ENCODE measurements around the gene LMNA. TPM values are rescaled to one million over a fixed set of nuclear protein-coding genes. Genes with fewer than 3 reads are reported as not detected.

LMNA gene
- total and polyA plus RNA-seq, 10 of the 15 experiments (the other 5 are each of a cell fraction or from before 2014, with no cell fraction given): 0.42 to 334 (median 81.1) TPM

GRCh38 chr1:156118177-156118868 lies 3.8 kb downstream of the LMNA start:
- ChIA-PET RAD21 (ENCODE audit: unreplicated experiment) (interaction anchor here (1.1 to 22.2 kb wide), 4 partner anchors 10 to 36 kb away, joined by 3 to 695 read pairs (median 54); no protein-coding TSS in a partner anchor), POLR2A (interaction anchor here (0.8 to 12.7 kb wide), 7 partner anchors 10 to 245 kb away, joined by 3 to 128 read pairs (median 3); partner anchors contain the start of gene ARHGEF2), SMC1A (ENCODE audit: uncharacterized antibody, unreplicated experiment) (interaction anchor here (1.3 to 23.6 kb wide), 3 partner anchors 11 to 165 kb away, joined by 3 to 874 read pairs (median 92); no protein-coding TSS in a partner anchor), CTCF (interaction anchor here (5.0 to 25.7 kb wide), 2 partner anchors 11 to 21 kb away, joined by 43 to 1294 read pairs; no protein-coding TSS in a partner anchor)
- WGBS (ENCODE audit: insufficient coverage, insufficient replicate concordance, low lambda C conversion rate, missing lambda C conversion rate): 79% methylated on average over 8 of the region's 8 CpGs
- Histone ChIP-seq H3K27ac (ENCODE audit: control insufficient read depth, insufficient read depth) (peak overlapping the region; percentile 24), H3K9me3 (replicated peaks; ENCODE audit: control insufficient read depth, insufficient read depth, low read length) (no peaks in the 10 kb centered on the region), H3K9ac (ENCODE audit: control insufficient read depth, insufficient read depth, low read length) (peak overlapping the region; percentile 47), H3K36me3 (ENCODE audit: control insufficient read depth in 2 of 2, insufficient read depth in 2 of 2, low read length in 1 of 2) (no peaks in the 10 kb centered on the region; a peak in 1 of 4 replicates), H2AFZ (ENCODE audit: control insufficient read depth, low read depth, low read length) (no peak overlapping the region), H4K20me1 (ENCODE audit: control insufficient read depth, insufficient read depth) (no peaks in the 10 kb centered on the region), H3K27me3 (replicated peaks in 1 of 2; ENCODE audit: control insufficient read depth in 2 of 2, insufficient read depth in 2 of 2, low read length in 1 of 2) (no peaks in the 10 kb centered on the region), H3K4me1 (ENCODE audit: control insufficient read depth, insufficient read depth, low read length) (peaks cover 36% of the 10 kb centered on the region), H3K4me3 (peak overlapping the region; percentile 49; the same call in 1 of the 2 replicates), H3K4me2 (ENCODE audit: control insufficient read depth, insufficient read depth) (peak overlapping the region; percentile 57), H3K79me2 (ENCODE audit: control insufficient read depth, insufficient read depth, low read length) (peaks cover 77% of the 10 kb centered on the region)
- TSS peak; percentile 29 for BruUV-seq (replicated peaks)
- ATAC-seq (no peak), DNase-seq (ENCODE audit: low read depth, low spot score) (no peak), FAIRE-seq (no peak)
- in situ Hi-C loops (cut with MboI): no loop called here
- intact Hi-C loops (cut with micrococcal nuclease; ENCODE audit: unreplicated experiment): no loop called here
- peak; percentile 56; the same call in 1 of the 2 replicates for TF ChIP-seq MLLT1 (IDR thresholded peaks at IDR 0.05)
- TF ChIP-seq IKZF1 (conservative IDR thresholded peaks at IDR 0.05): 0 out of 2 replicates have a peak, but pooled peaks have one; percentile 30
- TF ChIP-seq ZNF687 (IDR thresholded peaks at IDR 0.05): no peak
- no peak for TF ChIP-seq MTA3 (IDR thresholded peaks at IDR 0.05; ENCODE audit: borderline replicate concordance, low read length)
- no peak for TF ChIP-seq TCF7 (IDR thresholded peaks at IDR 0.05; ENCODE audit: borderline replicate concordance)
- no peak for TF ChIP-seq ZNF24 (IDR thresholded peaks at IDR 0.05)
- TF ChIP-seq GABPA (IDR thresholded peaks at IDR 0.05; ENCODE audit: low read depth): no peak
- TF ChIP-seq ELK1 (IDR thresholded peaks at IDR 0.05; ENCODE audit: low read depth, low read length): no peak

Data from GM12878 (cell line).